HG02798 (cell line): ENCODE measurements around the gene KIF24.
A peak's percentile ranks its signal among the peaks of the same experiment; 100 is the strongest.
"Not testable (repeated sequence)": the region's sequence is repeated elsewhere in the genome, so short reads cannot be mapped to it uniquely, and the experiment has no call there.

Source experiments
- ATAC-seq: cut with Tn5 transposase; IDR thresholded peaks from one replicate; pipeline ENCODE4 v1.9.1; 2021; ENCODE audit warnings: mild to moderate bottlenecking; ENCODE audit not compliant: unreplicated experiment, poor library complexity

KIF24 gene, protein sequence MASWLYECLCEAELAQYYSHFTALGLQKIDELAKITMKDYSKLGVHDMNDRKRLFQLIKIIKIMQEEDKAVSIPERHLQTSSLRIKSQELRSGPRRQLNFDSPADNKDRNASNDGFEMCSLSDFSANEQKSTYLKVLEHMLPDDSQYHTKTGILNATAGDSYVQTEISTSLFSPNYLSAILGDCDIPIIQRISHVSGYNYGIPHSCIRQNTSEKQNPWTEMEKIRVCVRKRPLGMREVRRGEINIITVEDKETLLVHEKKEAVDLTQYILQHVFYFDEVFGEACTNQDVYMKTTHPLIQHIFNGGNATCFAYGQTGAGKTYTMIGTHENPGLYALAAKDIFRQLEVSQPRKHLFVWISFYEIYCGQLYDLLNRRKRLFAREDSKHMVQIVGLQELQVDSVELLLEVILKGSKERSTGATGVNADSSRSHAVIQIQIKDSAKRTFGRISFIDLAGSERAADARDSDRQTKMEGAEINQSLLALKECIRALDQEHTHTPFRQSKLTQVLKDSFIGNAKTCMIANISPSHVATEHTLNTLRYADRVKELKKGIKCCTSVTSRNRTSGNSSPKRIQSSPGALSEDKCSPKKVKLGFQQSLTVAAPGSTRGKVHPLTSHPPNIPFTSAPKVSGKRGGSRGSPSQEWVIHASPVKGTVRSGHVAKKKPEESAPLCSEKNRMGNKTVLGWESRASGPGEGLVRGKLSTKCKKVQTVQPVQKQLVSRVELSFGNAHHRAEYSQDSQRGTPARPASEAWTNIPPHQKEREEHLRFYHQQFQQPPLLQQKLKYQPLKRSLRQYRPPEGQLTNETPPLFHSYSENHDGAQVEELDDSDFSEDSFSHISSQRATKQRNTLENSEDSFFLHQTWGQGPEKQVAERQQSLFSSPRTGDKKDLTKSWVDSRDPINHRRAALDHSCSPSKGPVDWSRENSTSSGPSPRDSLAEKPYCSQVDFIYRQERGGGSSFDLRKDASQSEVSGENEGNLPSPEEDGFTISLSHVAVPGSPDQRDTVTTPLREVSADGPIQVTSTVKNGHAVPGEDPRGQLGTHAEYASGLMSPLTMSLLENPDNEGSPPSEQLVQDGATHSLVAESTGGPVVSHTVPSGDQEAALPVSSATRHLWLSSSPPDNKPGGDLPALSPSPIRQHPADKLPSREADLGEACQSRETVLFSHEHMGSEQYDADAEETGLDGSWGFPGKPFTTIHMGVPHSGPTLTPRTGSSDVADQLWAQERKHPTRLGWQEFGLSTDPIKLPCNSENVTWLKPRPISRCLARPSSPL (N-terminal part only)

DNA sequence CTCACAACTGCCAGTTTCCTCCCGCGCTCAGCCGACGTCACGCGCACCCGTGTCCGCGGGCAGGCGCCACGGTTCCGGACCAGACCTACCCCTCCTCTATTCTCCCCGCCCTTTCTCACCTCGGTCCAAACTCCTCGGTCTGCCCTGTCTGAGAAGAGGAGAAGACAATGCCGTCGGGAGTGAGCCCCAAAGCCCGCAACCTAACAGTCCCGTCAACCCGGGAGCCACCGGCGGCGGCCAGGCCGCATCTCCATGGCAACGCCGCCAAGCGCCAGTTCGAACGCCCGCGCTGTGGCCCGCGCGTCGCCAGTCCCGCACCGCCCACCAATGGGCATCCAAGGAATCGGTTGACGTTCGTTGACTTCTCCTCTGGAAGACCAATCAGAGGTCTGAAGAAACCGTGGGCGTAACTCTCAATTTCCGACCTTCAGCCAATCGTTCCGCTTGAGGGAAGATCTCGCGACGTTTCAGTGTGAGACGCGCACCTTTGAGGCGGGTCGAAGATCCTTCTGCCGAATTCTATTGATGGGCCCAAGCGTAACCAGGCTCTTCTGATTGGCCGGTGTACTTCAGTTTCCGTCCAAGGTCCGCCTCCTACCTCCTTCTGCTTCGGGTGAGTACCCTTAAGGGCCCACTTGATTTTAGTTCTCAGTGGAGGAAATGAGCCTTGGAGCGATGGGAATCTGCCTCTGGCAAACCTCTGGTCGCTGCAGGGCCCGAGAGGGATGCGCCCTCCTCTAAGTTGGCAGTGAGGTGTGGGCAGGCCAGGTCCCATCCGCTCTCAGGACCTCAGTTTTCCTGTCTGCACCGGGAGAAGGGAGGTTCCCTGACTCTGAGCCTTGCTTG is at the start of gene KIF24, which contains the start of gene NUDT2:
Gene KIF24, minus strand, starts transcription at position 282 of the 846 bp plus-strand sequence. CDS start 17,922 bp downstream, outside the sequence.
Gene NUDT2, plus strand, starts transcription at position 583 of the 846 bp plus-strand sequence. CDS start 9,471 bp downstream, outside the sequence.
- ATAC-seq: peak; percentile 94

DNA sequence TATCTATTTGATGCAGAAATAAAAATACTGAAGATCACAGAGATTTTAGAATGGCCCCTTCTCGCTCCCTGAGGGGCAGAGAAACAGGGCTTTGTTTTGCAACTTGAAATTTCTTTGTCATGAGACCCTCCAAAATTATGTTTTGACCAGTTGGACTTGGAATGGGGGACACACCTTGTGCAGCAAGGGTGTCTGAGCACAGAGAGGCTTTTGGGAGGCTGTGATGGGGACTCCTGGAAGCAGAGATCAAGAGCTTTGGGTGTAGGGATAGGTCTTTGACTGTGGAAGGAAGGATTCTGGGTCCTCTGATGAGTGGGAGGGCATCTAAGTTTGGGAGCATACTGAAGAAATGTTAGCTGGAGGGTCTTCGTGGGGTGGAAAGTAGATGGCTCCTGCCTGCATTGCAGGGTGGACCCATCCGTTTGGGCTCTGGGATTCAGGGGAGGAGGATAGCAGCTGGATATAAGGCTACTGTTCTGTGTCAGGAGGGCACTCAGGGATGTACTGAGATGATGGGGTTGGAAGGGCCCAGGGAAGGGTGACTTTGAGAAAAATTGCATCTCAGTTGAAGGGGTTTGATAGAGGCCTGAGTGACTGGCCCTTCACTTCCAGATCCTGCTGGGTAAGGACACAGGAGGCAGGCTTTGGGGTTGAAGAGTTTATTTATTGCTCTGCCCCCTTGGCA is 49.5 kb upstream of the KIF24 start:
- no peak for ATAC-seq

DNA sequence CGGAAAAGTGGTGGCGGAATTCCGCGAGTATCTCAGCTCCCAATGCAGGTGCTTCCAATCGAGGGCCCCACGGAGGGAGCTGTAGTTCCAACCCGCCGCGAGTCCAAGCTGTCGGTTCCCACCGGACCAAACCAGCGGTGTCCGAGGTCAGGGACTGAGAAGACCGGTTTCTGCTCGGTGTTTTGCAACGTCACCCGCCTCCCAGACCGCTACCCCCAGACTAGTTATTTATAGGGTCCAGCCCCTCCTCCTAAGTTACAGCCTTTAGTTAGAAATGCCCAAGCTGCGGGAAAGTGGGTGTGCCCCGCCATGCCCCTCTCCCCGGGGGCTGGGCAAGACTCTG is 48.3 kb upstream of the KIF24 start:
- ATAC-seq: no peak

- ATAC-seq: peak; percentile 89
Measured at GRCh38 chr9:34376596-34377403, 47.7 kb upstream of the KIF24 start, which contains the start of gene MYORG. Gene MYORG (minus strand): TSS chr9:34376898. CDS start chr9:34372943, 3,955 bp downstream.

GRCh38 chr9:34375901-34376595 is 47.0 kb upstream of the KIF24 start:
- no peak for ATAC-seq

DNA sequence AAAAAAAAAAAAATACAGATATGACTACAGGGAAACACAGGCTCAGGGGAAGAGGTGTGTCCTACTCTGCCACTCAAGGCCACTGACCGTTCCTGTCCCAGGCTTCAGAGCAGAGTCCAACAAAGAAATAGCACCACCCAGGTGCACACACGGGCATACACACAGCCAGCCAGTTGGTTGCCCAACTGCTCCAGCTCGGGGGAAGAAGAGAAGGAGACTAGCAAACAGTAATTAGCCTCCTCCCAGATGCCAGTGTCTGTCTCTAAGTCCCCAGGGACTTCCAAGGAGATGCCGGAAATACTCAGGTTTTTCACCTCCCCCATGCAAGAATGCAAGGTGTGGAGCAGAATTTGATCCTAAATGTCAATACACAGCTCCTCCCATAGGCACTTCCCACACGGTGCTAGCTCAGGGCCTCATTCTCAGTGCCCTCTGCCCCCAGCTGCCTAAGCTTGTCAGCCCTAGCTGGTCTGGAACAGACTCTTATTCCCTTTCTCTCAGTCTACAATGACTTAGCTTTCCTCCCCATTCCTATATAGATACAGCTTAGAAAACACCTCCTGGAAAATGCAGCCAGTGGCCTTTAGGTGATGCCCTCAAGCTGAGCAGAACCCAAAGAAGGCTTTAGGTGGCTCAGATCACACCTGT is 46.0 kb upstream of the KIF24 start:
- no peak for ATAC-seq

- ATAC-seq: no peak
Measured at GRCh38 chr9:34374339-34374738, 45.3 kb upstream of the KIF24 start.

DNA sequence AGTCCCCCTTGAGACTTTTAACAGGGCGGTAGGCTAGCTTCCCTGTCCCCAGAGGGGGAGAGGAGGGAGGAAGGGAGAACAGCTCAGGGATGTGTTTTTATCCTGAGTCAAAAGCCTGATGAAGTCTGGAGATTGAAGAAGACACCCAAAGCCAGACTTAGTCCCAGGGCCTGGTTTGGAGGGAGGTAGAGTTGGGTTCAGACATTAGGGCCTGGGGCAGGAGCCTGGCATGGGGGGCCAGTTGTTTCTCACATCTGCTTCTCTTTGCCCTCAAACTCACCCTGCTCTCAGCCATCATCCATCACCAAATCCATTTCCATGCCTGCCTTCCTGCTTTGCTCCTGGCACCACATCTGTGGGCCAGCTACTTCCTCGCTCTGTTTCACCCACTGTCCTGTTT is 44.7 kb upstream of the KIF24 start:
- ATAC-seq: no peak

GRCh38 chr9:34372467-34373011 is 43.5 kb upstream of the KIF24 start:
- ATAC-seq: no peak

DNA sequence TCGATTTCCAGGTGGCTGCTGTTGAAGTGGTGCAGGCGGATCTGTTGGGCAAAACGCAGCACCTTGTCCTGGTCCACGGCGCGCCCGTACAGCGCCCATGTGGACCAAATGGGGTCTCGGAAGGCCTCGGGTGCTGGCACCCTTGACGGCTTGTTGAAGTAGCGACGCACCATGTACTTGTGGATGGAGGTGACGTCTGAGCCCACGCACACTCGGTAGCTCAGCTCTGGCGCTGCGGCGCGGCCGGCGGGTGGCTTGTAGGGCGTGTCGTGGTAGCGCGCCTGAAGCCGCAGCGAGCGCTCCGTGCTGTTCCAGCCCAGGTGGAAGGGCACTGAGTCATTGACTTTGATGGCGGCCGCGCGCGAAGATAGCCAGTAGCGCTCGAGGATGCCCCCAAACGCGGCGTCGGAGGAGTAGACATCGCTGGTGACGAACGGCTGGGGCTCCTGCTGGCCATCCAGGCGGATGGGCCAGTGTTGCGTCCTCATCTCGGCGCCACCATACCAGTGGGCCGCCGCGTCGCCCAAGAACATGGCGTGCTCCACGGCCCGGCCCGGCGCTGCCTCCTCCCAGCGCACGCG is 42.9 kb upstream of the KIF24 start:
- ATAC-seq: no peak

- no peak for ATAC-seq
Measured at GRCh38 chr9:34370970-34371880, 42.2 kb upstream of the KIF24 start.

- ATAC-seq: no peak
Measured at GRCh38 chr9:34370335-34370969, 41.4 kb upstream of the KIF24 start.

DNA sequence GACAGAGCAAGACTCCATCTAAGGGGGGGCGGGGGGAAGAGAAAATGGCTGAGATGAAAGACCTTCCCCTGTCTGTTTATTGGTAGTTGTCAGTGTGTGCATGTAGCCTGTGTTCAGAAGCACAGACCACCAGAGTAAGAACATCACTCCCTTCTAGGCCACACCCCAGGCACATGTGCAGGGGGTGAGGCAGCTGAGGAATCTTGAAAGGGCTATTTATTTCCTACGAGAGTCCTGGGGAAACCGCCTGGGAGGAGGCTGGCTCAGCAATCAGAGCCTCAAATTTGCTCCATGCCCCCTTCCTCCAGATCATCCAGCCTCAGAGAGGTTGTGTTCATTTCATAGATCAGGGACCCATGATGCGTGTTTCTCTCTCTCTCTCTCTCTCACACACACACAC is 40.6 kb upstream of the KIF24 start:
- no peak for ATAC-seq

GRCh38 chr9:34368796-34369195 is 39.7 kb upstream of the KIF24 start:
- ATAC-seq: not testable (repeated sequence)
